ENCODE results near the gene SLC25A33. TPM values are rescaled to one million over a fixed set of nuclear protein-coding genes. Genes with fewer than 3 reads are reported as not detected.

Gene SLC25A33
- total RNA-seq, 1 experiment from 2014 or later = 8.1 TPM

GRCh38 chr1:9594471-9595155, 55.3 kb downstream of the SLC25A33 start:
- peaks cover 15% of the 10 kb centered on the region for H3K4me1 Mint-ChIP-seq (ENCODE audit: insufficient read depth, unreplicated experiment)
- no peak overlapping the region for H3K4me3 Mint-ChIP-seq (ENCODE audit: unreplicated experiment)
- H3K27me3 Mint-ChIP-seq (ENCODE audit: insufficient read depth, unreplicated experiment) = no peaks in the 10 kb centered on the region
- no TSS peak for BruUV-seq (replicated peaks)
- ChIA-PET CTCF (interaction anchor here (0.5 to 0.6 kb wide), 3 partner anchors 11 to 335 kb away, joined by 3 to 4 read pairs (median 3); no protein-coding TSS in a partner anchor), POLR2A (interaction anchor here (0.7 kb wide), 1 partner anchor 21 kb away, joined by 3 read pairs; no protein-coding TSS in a partner anchor)
- no peak overlapping the region for H3K27ac Mint-ChIP-seq (ENCODE audit: low read depth, unreplicated experiment)
- TF ChIP-seq CTCF (IDR thresholded peaks at IDR 0.05; ENCODE audit: unreplicated experiment) = no peak
- peaks cover 25% of the 10 kb centered on the region for H3K36me3 Mint-ChIP-seq (ENCODE audit: insufficient read depth, unreplicated experiment)
- H3K9me3 Mint-ChIP-seq (ENCODE audit: unreplicated experiment) = no peaks in the 10 kb centered on the region
- DNase-seq (ENCODE audit: unreplicated experiment) = no peak
- intact Hi-C loops (cut with micrococcal nuclease) = no loop called here

- ChIA-PET CTCF (interaction anchor here (0.5 to 0.8 kb wide), 3 partner anchors 11 to 334 kb away, joined by 3 to 4 read pairs (median 3); no protein-coding TSS in a partner anchor), POLR2A (no interaction called here)
- TF ChIP-seq CTCF (IDR thresholded peaks at IDR 0.05; ENCODE audit: unreplicated experiment) = no peak
- no TSS peak for BruUV-seq (replicated peaks)
- Mint-ChIP-seq H3K27me3 (ENCODE audit: insufficient read depth, unreplicated experiment) (no peaks in the 10 kb centered on the region), H3K4me3 (ENCODE audit: unreplicated experiment) (no peak overlapping the region), H3K36me3 (ENCODE audit: insufficient read depth, unreplicated experiment) (peaks cover 28% of the 10 kb centered on the region), H3K27ac (ENCODE audit: low read depth, unreplicated experiment) (no peak overlapping the region), H3K4me1 (ENCODE audit: insufficient read depth, unreplicated experiment) (peaks cover 10% of the 10 kb centered on the region), H3K9me3 (ENCODE audit: unreplicated experiment) (no peaks in the 10 kb centered on the region)
- intact Hi-C loops (cut with micrococcal nuclease) = no loop called here
- DNase-seq (ENCODE audit: unreplicated experiment) = no peak
Observed at GRCh38 chr1:9595156-9595967, 56.1 kb downstream of the SLC25A33 start.

- DNase-seq (ENCODE audit: unreplicated experiment) = no peak
- no peaks in the 10 kb centered on the region for H3K27me3 Mint-ChIP-seq (ENCODE audit: insufficient read depth, unreplicated experiment)
- intact Hi-C loops (cut with micrococcal nuclease) = no loop called here
- H3K4me1 Mint-ChIP-seq (ENCODE audit: insufficient read depth, unreplicated experiment) = peaks cover 6% of the 10 kb centered on the region
- TF ChIP-seq CTCF (IDR thresholded peaks at IDR 0.05; ENCODE audit: unreplicated experiment) = no peak
- H3K4me3 Mint-ChIP-seq (ENCODE audit: unreplicated experiment) = no peak overlapping the region
- H3K9me3 Mint-ChIP-seq (ENCODE audit: unreplicated experiment) = no peaks in the 10 kb centered on the region
- no peak overlapping the region for H3K27ac Mint-ChIP-seq (ENCODE audit: low read depth, unreplicated experiment)
- ChIA-PET CTCF (interaction anchor here (0.8 kb wide), 1 partner anchor 13 kb away, joined by 3 read pairs; no protein-coding TSS in a partner anchor), POLR2A (no interaction called here)
- no TSS peak for BruUV-seq (replicated peaks)
- H3K36me3 Mint-ChIP-seq (ENCODE audit: insufficient read depth, unreplicated experiment) = peaks cover 34% of the 10 kb centered on the region
Observed at GRCh38 chr1:9595968-9596340, 56.7 kb downstream of the SLC25A33 start.

GRCh38 chr1:9596415-9597123, 57.3 kb downstream of the SLC25A33 start:
- CTCF ChIA-PET = no interaction called here
- BruUV-seq (replicated peaks) = no TSS peak
- intact Hi-C loops (cut with micrococcal nuclease) = no loop called here
- Mint-ChIP-seq H3K36me3 (ENCODE audit: insufficient read depth, unreplicated experiment) (peaks cover 38% of the 10 kb centered on the region), H3K4me3 (ENCODE audit: unreplicated experiment) (no peak overlapping the region), H3K4me1 (ENCODE audit: insufficient read depth, unreplicated experiment) (peaks cover 5% of the 10 kb centered on the region), H3K27me3 (ENCODE audit: insufficient read depth, unreplicated experiment) (no peaks in the 10 kb centered on the region), H3K27ac (ENCODE audit: low read depth, unreplicated experiment) (no peak overlapping the region), H3K9me3 (ENCODE audit: unreplicated experiment) (no peaks in the 10 kb centered on the region)
- no peak for DNase-seq (ENCODE audit: unreplicated experiment)
- POLR2A ChIA-PET = interaction anchor here (1.2 kb wide), 1 partner anchor 8 kb away, joined by 3 read pairs; the partner anchor contains the start of gene TMEM201
- TF ChIP-seq CTCF (IDR thresholded peaks at IDR 0.05; ENCODE audit: unreplicated experiment) = no peak

Measured in MCF 10A (cell line).